ENCODE data around the gene WDR48.

WDR48 gene

DNA sequence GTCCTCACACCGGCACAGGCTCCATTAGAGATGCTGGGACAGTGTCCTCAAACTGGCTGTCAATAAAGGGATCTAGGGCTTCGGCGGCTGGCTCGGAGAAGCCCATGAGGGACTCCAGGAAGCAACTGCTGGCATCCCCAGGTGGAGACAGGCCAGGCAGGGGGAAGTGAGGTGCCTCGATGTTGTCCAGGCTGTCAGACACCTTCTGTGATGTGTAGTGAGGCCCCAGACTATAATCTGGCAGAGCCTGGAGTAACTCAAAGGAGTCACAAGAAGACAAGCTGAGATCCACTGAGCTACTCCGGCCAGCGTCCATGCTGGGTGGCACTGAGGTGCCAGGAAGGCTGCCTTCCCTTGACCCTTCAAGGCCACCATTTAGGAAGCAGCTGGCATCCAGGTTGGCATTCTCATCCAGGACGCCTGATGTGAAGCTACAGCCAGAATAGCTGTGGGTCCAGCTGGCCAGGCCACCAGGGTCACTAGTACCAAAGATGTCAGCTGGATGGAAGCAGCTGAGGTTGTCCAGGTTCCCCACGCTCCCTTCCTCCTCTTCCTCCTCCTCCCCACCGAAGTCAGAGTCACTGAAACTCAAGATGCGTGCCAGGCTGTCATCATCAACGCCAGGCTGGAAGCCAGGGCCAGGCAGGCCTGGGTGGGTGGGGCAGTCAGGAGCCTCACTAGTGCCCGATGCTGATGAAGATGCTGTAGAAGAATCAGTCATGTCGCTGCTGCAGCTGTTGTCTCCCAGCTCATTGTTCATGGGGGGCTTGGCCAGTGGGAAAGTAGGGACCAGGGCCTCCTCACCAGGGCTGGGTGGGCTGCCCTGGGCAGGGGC, 91.5 kb downstream of the WDR48 start:
- no peaks in the 10 kb centered on the region for H3K27me3 ChIP-seq (ENCODE audit: insufficient read depth, low read length, poor library complexity)
- ATAC-seq (ENCODE audit: insufficient read depth, low read depth), result no peak
- no peak overlapping the region for H3K9ac ChIP-seq (ENCODE audit: low read depth, low read length)
- no peak overlapping the region for H3K27ac ChIP-seq (ENCODE audit: low read length)
- H4K20me1 ChIP-seq (ENCODE audit: insufficient read depth, low read length), result no peaks in the 10 kb centered on the region
- H3K4me3 ChIP-seq (ENCODE audit: low read depth in 1 of 2, low read length in 2 of 2), result no peak overlapping the region
- no peak overlapping the region for H3K4me2 ChIP-seq (ENCODE audit: insufficient read depth, low read length)
- TF ChIP-seq, protein P1, sequence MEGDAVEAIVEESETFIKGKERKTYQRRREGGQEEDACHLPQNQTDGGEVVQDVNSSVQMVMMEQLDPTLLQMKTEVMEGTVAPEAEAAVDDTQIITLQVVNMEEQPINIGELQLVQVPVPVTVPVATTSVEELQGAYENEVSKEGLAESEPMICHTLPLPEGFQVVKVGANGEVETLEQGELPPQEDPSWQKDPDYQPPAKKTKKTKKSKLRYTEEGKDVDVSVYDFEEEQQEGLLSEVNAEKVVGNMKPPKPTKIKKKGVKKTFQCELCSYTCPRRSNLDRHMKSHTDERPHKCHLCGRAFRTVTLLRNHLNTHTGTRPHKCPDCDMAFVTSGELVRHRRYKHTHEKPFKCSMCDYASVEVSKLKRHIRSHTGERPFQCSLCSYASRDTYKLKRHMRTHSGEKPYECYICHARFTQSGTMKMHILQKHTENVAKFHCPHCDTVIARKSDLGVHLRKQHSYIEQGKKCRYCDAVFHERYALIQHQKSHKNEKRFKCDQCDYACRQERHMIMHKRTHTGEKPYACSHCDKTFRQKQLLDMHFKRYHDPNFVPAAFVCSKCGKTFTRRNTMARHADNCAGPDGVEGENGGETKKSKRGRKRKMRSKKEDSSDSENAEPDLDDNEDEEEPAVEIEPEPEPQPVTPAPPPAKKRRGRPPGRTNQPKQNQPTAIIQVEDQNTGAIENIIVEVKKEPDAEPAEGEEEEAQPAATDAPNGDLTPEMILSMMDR (IDR thresholded peaks at IDR 0.05; ENCODE audit: borderline replicate concordance, extremely low read depth, low read length, poor library complexity, severe bottlenecking), result no peak
- no peak for TF ChIP-seq EZH2 (IDR thresholded peaks at IDR 0.05; ENCODE audit: borderline replicate concordance, low read depth, low read length, severe bottlenecking)
- H3K4me1 ChIP-seq (ENCODE audit: insufficient read depth, low read length), result peaks cover 24% of the 10 kb centered on the region
- no peaks in the 10 kb centered on the region for H3K79me2 ChIP-seq (ENCODE audit: insufficient read depth, low read length)
- H3K9me3 ChIP-seq (ENCODE audit: insufficient read depth, low read length, severe bottlenecking), result no peaks in the 10 kb centered on the region
- H2AFZ ChIP-seq (ENCODE audit: low read depth, low read length), result no peak overlapping the region
- DNase-seq, result no peak
- H3K36me3 ChIP-seq (ENCODE audit: insufficient read depth, low read length), result peaks cover 18% of the 10 kb centered on the region; the same call in 1 of the 2 replicates

DNA sequence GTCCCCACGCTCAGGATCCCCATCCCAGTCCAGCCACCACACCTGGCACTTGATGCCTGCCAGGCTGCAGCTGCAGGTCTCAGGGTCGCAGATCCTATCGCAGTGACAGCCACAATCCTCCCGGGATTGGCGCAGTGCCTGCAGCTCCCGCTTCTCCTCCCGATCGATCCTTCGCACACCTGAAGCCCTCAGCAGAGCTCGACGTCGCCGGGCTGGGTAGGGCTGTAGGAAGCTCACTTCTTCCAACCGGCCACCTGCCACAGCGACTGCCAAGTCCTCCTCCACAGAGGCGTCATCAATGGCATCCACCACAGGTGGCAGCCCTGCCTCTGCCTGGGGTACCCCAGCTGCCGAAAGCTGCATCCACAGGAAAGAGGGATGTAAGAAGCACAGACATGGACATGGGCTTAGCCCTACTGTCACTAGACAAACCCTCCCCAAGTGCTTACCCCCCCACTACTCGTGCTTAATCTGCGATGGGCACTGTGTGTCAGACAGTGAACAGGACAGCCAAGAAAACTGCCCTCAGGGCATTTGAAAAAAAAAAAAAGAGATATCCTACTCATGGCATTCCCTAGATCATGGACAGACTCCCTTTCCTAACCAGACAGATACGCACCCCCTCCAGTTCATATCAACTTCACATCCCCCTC, 92.4 kb downstream of the WDR48 start:
- Histone ChIP-seq H3K27ac (ENCODE audit: low read length) (no peak overlapping the region; the same call in 1 of the 2 replicates), H4K20me1 (ENCODE audit: insufficient read depth, low read length) (no peaks in the 10 kb centered on the region), H3K4me2 (ENCODE audit: insufficient read depth, low read length) (no peak overlapping the region), H3K4me3 (ENCODE audit: low read depth in 1 of 2, low read length in 2 of 2) (no peak overlapping the region), H3K9ac (ENCODE audit: low read depth, low read length) (no peak overlapping the region), H3K27me3 (ENCODE audit: insufficient read depth, low read length, poor library complexity) (no peaks in the 10 kb centered on the region), H3K36me3 (ENCODE audit: insufficient read depth, low read length) (peaks cover 18% of the 10 kb centered on the region; the same call in 1 of the 2 replicates), H3K4me1 (ENCODE audit: insufficient read depth, low read length) (peaks cover 34% of the 10 kb centered on the region), H3K79me2 (ENCODE audit: insufficient read depth, low read length) (no peaks in the 10 kb centered on the region), H2AFZ (ENCODE audit: low read depth, low read length) (no peak overlapping the region), H3K9me3 (ENCODE audit: insufficient read depth, low read length, severe bottlenecking) (no peaks in the 10 kb centered on the region)
- no peak for DNase-seq
- TF ChIP-seq, protein P1 (IDR thresholded peaks at IDR 0.05; ENCODE audit: borderline replicate concordance, extremely low read depth, low read length, poor library complexity, severe bottlenecking), result no peak
- no peak for TF ChIP-seq EZH2 (IDR thresholded peaks at IDR 0.05; ENCODE audit: borderline replicate concordance, low read depth, low read length, severe bottlenecking)
- no peak for ATAC-seq (ENCODE audit: insufficient read depth, low read depth)

DNA sequence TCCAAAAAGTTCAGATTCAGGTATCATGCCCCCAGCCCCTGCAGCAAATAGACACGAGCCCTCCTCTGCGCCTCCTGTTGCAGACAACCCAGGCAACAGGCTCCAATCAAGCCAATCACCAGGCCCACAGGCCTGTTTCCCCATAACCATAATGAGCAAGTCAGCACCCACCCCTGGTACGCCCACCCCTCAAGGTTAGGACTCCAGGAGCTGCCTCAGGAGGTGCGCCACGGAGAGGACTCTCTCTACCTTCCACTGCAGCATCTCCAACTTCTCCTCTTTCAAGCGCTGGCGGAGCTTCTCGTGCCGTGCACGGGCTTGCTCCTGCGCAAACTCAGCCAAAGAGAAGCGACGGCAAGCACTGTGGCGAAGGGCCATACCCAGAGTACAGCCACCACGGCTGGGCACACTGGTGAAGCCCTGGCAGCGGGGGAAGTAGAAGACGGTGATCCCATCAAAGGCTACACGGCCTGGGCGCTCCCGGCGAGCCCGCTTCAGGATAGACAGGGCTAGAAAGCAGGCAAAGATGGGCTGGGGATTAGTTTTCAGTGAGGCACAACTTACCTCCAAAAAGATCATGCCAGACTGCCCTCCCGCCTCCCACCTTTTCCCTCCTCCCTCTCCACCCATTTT, 93.0 kb downstream of the WDR48 start:
- Histone ChIP-seq H3K9ac (ENCODE audit: low read depth, low read length) (no peak overlapping the region), H3K27me3 (ENCODE audit: insufficient read depth, low read length, poor library complexity) (no peaks in the 10 kb centered on the region), H3K36me3 (ENCODE audit: insufficient read depth, low read length) (peaks cover 18% of the 10 kb centered on the region; the same call in 1 of the 2 replicates), H4K20me1 (ENCODE audit: insufficient read depth, low read length) (no peaks in the 10 kb centered on the region), H3K9me3 (ENCODE audit: insufficient read depth, low read length, severe bottlenecking) (no peaks in the 10 kb centered on the region), H3K27ac (ENCODE audit: low read length) (no peak overlapping the region), H3K4me3 (ENCODE audit: low read depth in 1 of 2, low read length in 2 of 2) (no peak overlapping the region), H3K4me2 (ENCODE audit: insufficient read depth, low read length) (no peak overlapping the region), H3K79me2 (ENCODE audit: insufficient read depth, low read length) (no peaks in the 10 kb centered on the region), H2AFZ (ENCODE audit: low read depth, low read length) (no peak overlapping the region), H3K4me1 (ENCODE audit: insufficient read depth, low read length) (peaks cover 37% of the 10 kb centered on the region)
- ATAC-seq (ENCODE audit: insufficient read depth, low read depth) (no peak), DNase-seq (no peak)
- no peak for TF ChIP-seq EZH2 (IDR thresholded peaks at IDR 0.05; ENCODE audit: borderline replicate concordance, low read depth, low read length, severe bottlenecking)
- TF ChIP-seq, protein P1 (IDR thresholded peaks at IDR 0.05; ENCODE audit: borderline replicate concordance, extremely low read depth, low read length, poor library complexity, severe bottlenecking), result no peak
